ENCODE data around the gene WNT2.

GRCh38 chr7:117229350-117229749 lies 93.5 kb downstream of the WNT2 start:
- TF ChIP-seq, protein P1, sequence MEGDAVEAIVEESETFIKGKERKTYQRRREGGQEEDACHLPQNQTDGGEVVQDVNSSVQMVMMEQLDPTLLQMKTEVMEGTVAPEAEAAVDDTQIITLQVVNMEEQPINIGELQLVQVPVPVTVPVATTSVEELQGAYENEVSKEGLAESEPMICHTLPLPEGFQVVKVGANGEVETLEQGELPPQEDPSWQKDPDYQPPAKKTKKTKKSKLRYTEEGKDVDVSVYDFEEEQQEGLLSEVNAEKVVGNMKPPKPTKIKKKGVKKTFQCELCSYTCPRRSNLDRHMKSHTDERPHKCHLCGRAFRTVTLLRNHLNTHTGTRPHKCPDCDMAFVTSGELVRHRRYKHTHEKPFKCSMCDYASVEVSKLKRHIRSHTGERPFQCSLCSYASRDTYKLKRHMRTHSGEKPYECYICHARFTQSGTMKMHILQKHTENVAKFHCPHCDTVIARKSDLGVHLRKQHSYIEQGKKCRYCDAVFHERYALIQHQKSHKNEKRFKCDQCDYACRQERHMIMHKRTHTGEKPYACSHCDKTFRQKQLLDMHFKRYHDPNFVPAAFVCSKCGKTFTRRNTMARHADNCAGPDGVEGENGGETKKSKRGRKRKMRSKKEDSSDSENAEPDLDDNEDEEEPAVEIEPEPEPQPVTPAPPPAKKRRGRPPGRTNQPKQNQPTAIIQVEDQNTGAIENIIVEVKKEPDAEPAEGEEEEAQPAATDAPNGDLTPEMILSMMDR (IDR thresholded peaks at IDR 0.05; ENCODE audit: insufficient read depth, low read depth, low read length) = no peak
- TF ChIP-seq EZH2 (IDR thresholded peaks at IDR 0.05; ENCODE audit: insufficient read depth, low read length) = no peak
